SKM-1 (cell line): ENCODE results near the gene PID1.

Experiments used
- DNase-seq: peaks from one replicate; lab custom pipeline; 2025; ENCODE audit not compliant: unreplicated experiment; lab: John Stamatoyannopoulos, UW

The PID1 gene, protein sequence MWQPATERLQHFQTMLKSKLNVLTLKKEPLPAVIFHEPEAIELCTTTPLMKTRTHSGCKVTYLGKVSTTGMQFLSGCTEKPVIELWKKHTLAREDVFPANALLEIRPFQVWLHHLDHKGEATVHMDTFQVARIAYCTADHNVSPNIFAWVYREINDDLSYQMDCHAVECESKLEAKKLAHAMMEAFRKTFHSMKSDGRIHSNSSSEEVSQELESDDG

DNA sequence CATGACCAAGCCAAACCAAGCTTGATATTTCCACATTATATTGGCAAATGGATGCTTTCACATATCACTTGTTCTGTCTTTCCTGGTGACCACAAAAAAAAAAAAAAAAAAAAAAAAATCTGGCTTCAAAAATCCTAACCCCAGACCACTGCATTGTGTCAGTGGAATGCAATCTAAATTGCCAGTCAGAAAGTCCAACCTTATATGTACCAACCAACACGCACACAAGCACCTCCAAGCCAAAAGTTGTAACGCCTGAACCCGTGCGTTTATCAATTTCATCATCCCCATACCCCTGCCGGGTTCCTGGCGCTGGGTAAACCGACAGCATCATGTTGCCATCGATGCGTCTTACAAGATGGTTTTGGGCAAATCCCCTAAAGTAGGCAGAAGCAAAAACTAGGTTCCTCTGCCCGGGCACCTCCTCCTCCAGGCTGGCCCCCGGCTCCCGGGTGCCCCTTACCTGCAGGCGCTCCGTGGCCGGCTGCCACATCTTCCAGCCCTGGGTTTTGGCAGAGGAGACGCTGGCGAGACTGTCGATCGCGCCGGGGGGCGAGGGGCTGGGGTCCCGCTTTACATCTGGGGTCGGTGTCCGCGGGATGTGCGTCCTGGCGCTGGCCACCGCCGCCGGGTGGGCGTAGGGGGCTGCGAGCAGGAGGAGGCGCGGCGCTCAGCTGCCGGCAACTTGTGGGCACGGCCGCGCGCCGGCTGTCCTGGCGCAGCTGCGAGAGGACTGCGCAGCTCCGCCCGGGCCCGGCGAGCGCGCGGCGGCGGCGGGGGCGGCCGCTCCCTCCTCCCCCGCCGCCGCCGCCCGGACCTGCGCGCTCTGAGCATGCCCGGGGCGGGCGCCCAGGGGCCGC is at the start of gene PID1:
Gene PID1, minus strand, starts transcription at position 737 of the 860 bp plus-strand sequence. Its CDS starts 244 bp downstream, at position 493.
- no peak for DNase-seq

DNA sequence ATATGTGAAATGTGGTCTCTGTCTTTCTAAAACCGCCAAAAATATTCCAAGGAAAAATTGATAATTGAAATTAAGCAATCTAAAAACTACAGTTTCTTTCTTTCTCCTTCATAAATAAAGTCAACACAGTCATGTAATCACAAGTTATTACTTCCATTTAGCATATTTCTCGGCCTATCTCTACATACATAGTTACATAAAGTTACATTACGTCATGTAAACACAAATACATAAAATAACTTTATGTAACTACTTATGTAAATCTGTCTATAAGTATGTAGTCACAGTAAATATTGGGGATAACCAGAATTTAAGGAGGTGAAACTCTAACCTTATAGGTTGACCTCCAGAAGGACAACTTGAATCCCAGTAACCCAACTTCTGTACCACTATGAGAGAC is 48.5 kb upstream of the PID1 start:
- no peak for DNase-seq

DNA sequence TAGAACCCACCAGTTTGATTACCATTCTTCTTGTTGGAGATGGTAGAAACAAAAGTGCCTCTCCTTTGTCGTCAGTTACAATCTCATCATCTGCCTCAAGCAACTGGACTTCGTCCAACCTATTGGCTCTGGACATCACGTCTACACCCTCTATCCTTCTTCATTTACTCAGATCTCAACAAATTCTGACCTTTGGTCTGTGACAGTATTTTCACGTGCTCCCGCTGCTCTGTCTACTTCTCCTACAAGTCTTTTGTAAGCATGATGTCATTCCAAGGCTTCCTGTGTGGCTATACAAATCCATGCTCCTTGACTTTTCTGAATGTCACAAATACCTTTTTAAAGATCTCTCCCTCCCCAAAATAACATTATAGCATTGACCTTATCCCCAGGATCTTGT is 43.0 kb upstream of the PID1 start:
- DNase-seq: no peak

DNA sequence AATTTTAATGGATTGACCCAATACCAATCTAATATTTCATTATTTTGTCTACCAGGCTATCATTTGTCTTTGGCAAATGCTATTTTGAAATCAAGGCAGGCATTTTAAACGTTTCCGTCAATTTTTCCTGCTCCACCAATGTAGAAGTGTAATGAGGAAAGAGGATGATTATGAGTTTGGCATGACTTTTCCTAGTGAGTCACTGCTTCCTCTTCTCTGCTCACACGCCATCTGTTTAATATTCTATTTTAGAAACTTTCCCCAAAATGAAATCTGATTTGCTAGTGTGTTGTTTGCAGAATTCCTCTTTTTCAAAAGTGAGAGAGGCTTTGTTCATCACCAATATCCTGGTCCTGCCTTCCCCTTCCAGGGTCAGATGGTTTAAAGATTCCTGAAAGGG is 42.5 kb upstream of the PID1 start:
- no peak for DNase-seq

DNA sequence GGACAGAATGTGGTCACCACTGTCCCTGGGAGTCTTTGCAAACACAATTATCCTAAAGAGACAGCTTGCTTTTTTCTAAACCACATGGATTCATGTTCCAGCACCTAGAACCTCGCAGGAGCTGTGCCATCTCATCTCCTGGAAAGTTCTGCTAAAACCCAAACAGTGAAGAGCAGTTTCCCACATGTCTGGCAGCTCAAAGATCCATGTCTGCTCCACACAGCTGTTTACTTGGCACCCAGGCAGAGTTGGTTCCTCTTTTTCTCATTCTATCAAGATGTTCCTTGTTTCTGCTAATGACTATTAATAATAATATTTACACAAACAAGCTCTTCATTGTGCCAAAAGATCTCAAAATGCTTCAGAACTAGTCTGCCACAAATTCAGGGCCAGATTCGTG is 30.1 kb upstream of the PID1 start:
- no peak for DNase-seq

DNA sequence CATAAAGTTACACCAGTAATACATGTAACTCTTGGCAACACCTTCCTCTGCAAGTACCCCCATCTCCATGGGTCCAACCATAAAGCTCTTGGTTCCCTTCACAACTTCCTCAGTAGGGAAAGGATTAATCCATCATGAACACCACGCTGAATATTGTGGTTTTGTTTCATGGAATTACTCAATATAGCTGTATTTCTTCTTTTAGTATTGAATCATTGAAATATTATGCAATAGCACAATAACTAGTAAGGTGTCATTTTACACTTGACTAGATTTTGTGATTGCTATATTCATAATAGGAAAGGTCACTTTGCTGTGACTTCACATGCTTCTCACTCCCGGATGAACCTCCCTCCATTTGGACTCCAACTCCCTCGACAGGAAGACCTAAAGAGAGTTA is 29.7 kb upstream of the PID1 start:
- peak; percentile 17 for DNase-seq

DNA sequence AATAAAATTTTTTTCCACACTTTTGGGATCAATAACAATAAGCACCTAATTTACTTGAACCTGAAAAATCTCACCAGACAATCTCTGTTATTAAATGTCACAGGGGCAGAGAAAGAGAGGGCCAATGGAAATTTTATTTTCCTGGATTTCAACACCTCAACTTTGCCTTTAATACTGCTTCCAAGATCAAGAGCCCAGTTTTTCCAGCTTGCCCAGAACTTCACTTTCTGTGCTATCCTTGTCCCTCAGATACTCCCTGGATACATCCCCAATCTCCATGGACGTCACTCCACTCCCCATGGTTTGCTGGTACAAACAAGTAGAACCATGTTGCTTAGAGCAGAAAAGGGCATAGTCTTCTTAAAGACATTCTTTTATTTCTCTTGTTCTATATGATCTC is 29.3 kb upstream of the PID1 start:
- DNase-seq: no peak

DNA sequence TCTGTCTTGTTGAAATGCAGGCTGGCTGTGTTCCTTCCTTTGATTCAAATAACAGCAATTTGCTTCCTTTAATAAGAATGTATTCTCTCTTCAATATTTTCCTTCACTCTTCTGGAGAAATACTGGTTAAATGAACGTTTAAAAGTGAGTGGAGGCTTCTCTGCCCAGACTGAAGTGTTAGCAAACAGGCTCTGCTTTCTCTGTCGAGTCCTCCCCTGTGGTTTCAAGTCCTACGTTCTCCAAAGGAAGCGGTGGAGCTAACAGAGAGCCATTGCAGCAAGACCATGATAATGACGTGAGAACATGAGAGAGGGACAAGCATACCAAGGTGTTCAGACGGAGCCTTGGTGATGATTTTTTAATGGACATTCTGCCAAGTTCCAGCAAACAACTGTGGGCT is 26.2 kb upstream of the PID1 start:
- DNase-seq: no peak

DNA sequence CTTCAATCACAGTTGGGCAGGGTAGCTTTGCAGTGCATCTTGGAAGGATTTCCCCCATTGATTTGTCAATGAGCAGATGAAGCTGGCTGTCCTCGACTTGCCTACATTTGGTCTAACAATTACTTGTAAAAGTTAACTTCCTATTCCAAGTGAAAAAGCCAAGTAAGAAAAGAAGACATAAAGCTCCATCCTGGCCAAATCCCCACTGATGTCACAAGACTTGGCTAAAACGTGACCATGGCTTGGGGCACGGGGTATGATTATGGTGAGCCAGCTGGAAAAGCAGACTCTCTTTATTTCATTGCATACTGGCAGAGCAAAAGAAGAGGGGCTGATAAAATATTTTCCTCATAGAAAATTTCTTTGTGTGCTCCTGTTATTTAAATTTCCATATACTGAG is 25.4 kb upstream of the PID1 start:
- no peak for DNase-seq

DNA sequence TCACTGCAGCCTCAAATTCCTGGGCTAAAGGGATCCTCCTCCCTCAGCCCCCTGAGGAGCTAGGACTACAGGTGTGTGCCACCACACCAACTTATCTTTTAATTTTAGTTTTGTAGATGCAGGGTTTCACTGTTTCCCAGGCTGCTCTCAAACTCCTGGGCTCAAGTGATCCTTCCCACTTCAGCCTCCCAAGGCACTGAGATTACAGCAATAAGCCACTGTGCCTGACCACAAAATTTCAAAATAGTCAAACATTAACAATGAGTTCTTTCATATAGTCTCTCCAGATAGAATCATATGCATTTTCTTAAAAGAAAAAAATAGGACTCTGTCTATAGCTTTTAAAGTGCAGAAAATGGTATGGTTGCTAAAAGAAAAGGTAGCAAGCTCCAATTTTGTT is 24.9 kb upstream of the PID1 start:
- DNase-seq: no peak

DNA sequence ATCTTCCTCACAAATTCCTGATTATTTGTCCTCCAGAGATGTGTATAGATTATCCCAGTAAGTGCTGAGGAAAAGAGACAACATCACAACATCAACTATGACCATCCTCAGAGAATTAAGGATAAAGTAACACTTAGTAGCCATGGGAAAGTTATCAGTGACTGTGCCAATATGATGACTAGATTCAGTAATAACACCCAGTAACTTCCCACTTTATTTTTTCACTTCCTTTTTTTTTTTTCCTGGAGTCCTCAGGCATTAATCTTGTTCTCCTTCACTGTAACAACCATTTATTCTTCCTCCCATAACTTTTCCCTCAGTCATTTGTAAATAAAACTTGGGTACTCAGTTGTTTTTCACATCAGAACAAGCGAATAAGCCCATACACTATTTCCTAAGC is 16.7 kb upstream of the PID1 start:
- peak; percentile 22 for DNase-seq

DNA sequence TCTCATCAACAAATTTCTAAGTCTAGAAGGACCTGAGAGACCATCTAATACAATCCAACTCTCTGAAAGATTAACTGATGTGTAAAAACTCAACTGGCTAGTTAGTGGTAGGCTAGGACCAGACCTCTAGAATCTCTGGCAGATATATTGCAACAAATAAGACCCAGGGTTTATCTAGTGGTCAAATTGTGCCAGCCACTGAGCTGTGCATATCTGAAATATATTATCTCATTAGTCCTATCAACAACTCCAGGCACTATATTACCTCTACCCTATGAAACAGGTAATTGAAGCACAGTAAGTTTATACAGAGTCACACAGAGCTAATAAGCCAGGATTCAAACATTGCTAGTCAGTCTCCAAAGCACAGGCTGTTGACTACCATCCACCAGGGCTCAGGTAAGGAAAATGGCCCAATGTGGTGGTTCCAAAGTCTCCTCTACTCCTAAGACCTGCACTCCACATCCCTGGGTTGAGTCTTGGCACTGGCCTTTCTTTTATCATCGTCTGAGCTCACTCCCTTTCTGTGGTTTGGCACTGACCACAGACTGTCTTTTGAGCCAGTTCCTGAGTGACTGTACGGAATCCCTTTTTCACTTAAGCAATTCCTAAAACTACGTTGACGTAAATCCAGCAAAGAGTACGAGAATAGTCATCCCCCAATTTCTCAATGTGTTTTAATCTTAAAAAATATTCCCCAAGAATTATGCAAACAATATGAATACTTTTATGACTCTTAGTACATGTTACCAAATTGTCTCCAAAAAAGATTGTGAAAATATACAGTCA is 11.9 kb upstream of the PID1 start:
- DNase-seq: peak; percentile 41

DNA sequence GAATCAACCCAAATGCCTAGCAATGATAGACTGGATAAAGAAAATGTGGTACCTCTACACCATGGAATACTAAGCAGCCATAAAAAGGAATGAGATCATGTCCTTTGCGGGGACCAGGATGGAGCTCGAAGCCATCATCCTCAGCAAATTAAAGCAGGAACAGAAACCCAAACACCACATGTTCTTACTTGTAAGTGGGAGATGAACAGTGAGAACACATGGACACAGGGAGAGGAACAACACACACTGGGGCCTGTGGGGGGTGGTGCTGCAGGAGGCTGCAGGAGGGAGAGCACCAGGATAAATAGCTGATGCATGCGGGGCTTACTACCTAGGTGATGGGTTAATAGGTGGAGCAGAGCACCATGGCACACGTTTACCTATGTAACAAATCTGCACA is 8.4 kb upstream of the PID1 start:
- no peak for DNase-seq

DNA sequence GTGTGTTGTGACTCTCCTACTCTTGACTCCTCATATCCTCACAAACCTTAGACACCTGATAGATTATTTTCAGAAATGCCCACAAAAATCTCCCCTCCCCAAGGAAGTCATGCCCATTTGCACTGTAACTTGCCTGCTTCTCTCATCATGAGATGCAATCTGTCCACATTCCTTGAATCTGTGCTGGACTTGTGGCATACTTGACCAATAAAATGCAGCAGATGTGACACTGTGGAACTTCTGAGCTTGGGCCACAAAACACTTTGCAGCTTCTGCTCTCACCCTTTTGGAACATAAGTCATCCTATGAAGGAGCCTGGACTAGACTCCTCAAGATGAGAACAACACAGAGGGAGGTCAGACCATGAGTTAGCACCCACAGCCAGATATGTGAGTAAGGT is 4.4 kb upstream of the PID1 start:
- no peak for DNase-seq

DNA sequence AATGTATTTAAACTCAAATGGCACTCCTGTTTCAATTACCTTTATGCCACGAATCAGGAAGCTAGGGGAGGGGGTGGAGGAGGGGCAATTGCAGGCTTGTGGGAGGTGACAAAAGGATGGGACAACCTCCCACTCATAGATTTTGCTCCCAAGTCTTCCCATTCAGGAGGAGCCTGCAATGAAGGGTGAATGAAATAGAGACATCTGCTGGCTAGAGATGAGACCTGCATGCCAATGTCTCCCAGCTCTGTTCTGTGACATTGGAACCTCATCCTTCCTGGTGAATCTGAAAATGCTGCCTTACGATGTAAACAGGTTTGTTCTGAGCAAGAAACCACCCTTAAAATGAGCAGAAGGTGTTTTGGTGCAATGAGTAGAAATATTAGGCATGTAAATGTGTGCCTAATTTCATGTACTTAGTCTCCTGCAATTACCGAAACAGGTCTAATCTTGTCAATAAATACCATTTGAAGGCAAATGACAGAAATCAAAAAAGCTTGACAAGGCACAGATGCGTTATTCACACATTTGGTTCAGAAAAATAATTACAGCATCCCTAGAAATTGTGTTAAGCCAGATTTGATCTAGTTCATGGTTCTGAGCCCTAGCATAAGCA is 2.7 kb upstream of the PID1 start:
- no peak for DNase-seq

DNA sequence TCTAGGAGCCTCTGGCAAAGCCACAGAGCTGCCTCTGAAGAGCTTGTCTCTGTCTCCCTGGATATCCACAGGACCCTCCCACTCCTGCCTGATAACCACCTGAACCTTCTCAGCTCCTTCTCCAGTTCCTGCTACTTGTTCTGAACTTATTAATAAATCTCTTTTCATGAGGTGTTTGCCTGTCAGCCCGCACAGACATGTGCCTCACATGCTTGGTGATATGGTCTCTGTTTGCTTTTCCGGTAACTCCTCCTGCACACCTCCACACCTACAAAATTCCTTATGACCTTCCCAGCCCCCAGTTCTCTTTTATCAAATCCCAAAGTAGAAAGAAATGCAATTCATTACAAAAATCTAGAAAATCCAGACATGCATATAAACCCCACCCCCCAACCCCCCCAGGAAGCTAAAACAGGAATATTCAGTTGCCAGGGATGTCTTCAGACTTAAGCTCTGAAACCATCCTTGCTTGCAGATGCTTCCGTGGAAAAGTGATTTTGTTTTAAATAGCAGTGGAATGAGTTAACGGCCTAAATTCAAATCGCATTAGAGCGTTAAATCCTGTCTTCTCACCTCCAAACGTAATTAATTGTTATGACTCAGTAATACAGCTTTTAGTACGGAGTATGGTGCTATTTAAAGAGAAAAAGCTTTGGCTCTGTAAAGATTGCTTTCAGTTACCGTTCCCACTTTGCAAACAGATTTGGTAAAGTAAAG is 2.1 kb upstream of the PID1 start:
- no peak for DNase-seq

DNA sequence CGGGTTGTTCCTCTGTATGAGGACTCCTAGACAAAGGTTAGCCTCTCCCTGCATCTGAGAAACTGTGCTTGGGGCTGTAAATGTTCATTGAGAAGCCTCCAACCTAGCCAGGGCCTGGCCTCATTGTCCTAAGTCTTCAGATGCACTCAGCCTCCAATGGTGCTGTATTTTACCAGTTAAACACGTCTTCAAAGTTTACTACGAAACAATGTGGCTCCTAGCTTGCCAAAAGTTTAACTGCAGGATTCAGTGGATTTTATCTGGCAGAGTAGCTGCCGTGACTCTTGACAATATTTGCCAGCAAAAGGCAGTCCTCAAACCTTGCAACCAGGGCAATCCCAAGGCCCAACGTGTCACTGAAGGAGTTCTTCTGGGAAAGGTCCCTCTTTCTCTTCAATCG is 1.1 kb downstream of the PID1 start:
- no peak for DNase-seq

DNA sequence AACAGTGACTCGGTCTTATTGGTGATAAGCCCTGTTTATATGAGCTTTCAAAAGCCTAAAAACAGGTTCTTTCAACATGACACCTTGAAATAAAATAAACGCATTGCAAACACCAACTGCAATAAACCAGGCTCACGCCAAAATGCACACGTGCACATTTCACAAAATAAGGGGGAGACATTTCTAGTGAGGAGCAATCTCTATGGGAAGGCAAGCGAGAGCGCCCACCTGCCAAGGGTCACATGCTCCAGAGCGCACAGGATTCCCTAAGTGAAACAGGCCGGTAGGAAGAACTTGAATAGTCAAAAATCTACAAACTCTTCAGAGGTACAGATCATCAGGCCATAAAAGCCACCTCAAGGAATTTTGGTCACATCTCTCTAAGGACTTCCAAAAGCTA is 1.9 kb downstream of the PID1 start:
- no peak for DNase-seq

DNA sequence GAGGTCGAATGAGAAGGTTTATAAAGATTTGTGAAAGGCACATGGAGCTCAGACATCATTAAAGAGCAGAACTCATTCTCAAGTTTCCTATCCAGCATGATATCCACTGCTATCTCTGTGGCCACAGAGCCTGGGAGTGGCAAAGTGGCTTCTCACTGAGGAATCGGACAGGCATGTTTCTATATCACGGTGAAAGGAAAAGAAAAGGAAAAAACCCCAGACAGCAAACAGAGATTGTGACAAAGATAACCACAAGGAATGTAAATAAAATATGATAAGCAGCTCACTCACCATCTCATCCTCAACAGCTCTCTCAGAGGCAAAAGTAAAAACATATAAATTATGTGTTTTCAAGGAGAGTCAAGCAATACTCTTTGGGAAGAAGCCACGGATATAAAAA is 2.5 kb downstream of the PID1 start:
- no peak for DNase-seq

DNA sequence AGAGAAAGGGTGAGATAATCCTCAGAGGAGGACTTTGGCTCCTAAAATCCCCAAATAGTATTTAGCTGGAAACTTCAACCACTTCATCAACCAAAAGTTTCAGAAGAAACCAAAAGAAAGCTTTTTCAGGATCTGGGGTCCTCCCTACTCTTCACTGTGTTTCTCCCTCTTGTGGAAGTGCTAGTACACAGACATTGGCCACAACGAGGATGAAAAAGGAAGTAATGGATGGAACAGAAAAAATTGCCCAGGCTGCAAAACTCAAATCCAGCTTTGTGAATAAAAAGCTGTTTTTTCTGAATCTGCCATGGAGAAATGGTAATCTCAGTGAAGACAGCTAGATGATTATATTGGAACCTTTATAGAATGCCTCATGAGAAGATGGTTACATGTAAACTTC is 4.0 kb downstream of the PID1 start:
- DNase-seq: no peak

DNA sequence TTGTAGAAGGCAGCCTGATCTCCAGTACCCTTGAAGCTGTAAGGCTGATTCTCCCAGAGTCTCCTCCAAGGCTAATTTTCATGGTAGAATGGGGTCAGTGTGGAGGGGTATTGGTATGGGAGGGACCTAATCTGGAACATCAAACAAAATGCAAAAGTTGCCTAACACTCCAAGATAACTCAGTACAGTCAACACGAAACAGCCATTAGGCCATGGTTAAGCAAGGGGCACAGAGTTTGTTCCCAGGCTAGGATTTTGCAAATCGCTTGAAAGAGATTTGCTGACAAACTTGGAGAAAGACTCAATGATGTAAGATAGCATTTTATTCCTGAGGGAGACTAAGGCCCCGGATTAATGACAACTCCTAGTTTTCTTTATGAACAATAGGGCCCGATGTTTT is 5.4 kb downstream of the PID1 start:
- no peak for DNase-seq
